Measurements from ENCODE around the gene RAD23A. TPM values are rescaled to one million over a fixed set of nuclear protein-coding genes. Genes with fewer than 3 reads are reported as not detected.

The RAD23A gene
- total and polyA plus RNA-seq, 4 donors, result 79.7 to 186 (median 117) TPM

- no peaks in the 10 kb centered on the region for H3K27me3 ChIP-seq (ENCODE audit: control insufficient read depth in 3 of 3, insufficient read depth in 3 of 3, low read length in 2 of 3)
- no peak for ATAC-seq (ENCODE audit: insufficient read depth, low FRiP score)
- TF ChIP-seq, protein P1, sequence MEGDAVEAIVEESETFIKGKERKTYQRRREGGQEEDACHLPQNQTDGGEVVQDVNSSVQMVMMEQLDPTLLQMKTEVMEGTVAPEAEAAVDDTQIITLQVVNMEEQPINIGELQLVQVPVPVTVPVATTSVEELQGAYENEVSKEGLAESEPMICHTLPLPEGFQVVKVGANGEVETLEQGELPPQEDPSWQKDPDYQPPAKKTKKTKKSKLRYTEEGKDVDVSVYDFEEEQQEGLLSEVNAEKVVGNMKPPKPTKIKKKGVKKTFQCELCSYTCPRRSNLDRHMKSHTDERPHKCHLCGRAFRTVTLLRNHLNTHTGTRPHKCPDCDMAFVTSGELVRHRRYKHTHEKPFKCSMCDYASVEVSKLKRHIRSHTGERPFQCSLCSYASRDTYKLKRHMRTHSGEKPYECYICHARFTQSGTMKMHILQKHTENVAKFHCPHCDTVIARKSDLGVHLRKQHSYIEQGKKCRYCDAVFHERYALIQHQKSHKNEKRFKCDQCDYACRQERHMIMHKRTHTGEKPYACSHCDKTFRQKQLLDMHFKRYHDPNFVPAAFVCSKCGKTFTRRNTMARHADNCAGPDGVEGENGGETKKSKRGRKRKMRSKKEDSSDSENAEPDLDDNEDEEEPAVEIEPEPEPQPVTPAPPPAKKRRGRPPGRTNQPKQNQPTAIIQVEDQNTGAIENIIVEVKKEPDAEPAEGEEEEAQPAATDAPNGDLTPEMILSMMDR (IDR thresholded peaks at IDR 0.05; ENCODE audit: control extremely low read depth, extremely low read depth), result no peak
- H3K9me3 ChIP-seq (ENCODE audit: control insufficient read depth in 4 of 4, insufficient read depth in 3 of 4, low read length in 3 of 4), result no peaks in the 10 kb centered on the region
- no peak overlapping the region for H3K27ac ChIP-seq (ENCODE audit: low read depth in 1 of 2, low read length in 1 of 2)
- H3K36me3 ChIP-seq (ENCODE audit: control insufficient read depth in 4 of 4, insufficient read depth in 4 of 4, low read length in 4 of 4), result peaks cover 10 to 30% (median 20%) of the 10 kb centered on the region in 4 donors
- no peak overlapping the region for H3K4me3 ChIP-seq
- 38 to 61% methylated on average over 7 of the region's 7 CpGs for WGBS, 2 donors
- H3K4me1 ChIP-seq (ENCODE audit: control insufficient read depth in 5 of 5, insufficient read depth in 5 of 5, low read length in 5 of 5), result peaks cover 17 to 36% (median 23%) of the 10 kb centered on the region in 5 donors
- DNase-seq, result no peak
- H3K9ac ChIP-seq (ENCODE audit: insufficient read depth in 1 of 2, low read length in 2 of 2), result no peak overlapping the region
Observed at GRCh38 chr19:12936582-12936981, 9.1 kb upstream of the RAD23A start.

DNA sequence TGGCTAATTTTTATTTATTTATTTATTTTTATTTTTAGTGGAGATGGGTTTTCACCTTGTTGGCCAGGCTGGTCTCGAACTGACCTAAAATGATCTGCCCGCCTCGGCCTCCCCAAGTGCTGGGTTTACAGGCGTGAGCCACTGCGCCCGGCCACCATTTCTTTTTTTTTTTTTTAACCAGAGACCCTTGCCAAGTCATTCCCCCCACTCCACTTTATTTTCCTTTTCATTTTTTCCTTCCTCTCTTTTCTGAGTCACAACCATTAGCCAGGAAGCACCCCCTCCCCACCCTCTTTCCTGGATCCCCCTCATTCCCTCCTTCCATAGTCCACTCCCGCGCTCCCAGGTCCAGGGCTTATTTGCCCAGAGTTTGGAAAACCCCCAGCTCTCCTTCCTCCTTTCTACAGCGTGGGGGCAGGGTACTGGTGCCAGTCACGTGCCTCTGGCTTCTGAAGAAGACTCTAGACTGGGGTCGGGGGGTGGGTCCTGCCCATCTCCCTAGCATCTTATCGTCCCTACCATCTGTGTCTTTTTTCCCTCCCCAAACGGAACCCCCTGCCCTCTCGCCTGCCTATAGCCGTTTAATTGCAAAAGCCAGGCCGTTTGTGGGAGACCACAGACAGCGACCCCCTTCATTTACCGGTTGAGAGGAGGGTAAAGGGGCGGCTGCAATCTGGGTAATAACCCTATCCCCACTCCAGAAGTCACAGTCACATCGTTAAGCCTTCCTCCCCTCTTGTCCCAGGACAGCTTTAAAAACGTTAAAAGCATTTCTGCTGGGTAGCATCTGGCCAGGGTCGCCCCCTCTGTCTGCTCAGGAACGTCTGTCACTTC lies 8.4 kb upstream of the RAD23A start:
- peak overlapping the region; percentile 24 for H3K4me3 ChIP-seq
- peak overlapping the region in 1 of 2 donors; percentile 70 for H3K9ac ChIP-seq (ENCODE audit: insufficient read depth in 1 of 2, low read length in 2 of 2)
- peaks cover 10 to 34% (median 25%) of the 10 kb centered on the region in 4 donors for H3K36me3 ChIP-seq (ENCODE audit: control insufficient read depth in 4 of 4, insufficient read depth in 4 of 4, low read length in 4 of 4)
- DNase-seq, result peak; percentile 43 to 57 (median 51)
- H3K27ac ChIP-seq (ENCODE audit: low read depth in 1 of 2, low read length in 1 of 2), result peak overlapping the region in 1 of 2 donors; percentile 52
- H3K9me3 ChIP-seq (ENCODE audit: control insufficient read depth in 4 of 4, insufficient read depth in 3 of 4, low read length in 3 of 4), result no peaks in the 10 kb centered on the region
- no peak for ATAC-seq (ENCODE audit: insufficient read depth, low FRiP score)
- 11 to 20% methylated on average over 23 of the region's 23 CpGs for WGBS, 2 donors
- no peaks in the 10 kb centered on the region for H3K27me3 ChIP-seq (ENCODE audit: control insufficient read depth in 3 of 3, insufficient read depth in 3 of 3, low read length in 2 of 3)
- H3K4me1 ChIP-seq (ENCODE audit: control insufficient read depth in 5 of 5, insufficient read depth in 5 of 5, low read length in 5 of 5), result peaks cover 14 to 35% (median 22%) of the 10 kb centered on the region in 5 donors
- TF ChIP-seq, protein P1 (IDR thresholded peaks at IDR 0.05; ENCODE audit: control extremely low read depth, extremely low read depth), result no peak

GRCh38 chr19:12937927-12938778 lies 7.5 kb upstream of the RAD23A start, which contains the start of gene CALR:
TSS of gene CALR (plus strand) at chr19:12938609. CDS start at chr19:12938680, 71 bp downstream.
- TF ChIP-seq, protein P1 (IDR thresholded peaks at IDR 0.05; ENCODE audit: control extremely low read depth, extremely low read depth), result no peak
- 0% methylated on average over 53 to 63 of the region's 63 CpGs for WGBS, 2 donors
- H3K27me3 ChIP-seq (ENCODE audit: control insufficient read depth in 3 of 3, insufficient read depth in 3 of 3, low read length in 2 of 3), result no peaks in the 10 kb centered on the region
- peaks cover 11 to 30% (median 15%) of the 10 kb centered on the region in 5 donors for H3K4me1 ChIP-seq (ENCODE audit: control insufficient read depth in 5 of 5, insufficient read depth in 5 of 5, low read length in 5 of 5)
- peak; percentile 92 for ATAC-seq (ENCODE audit: insufficient read depth, low FRiP score)
- peak; percentile 100 for DNase-seq
- H3K4me3 ChIP-seq, result peak within 1 kb of the TSS; percentile 80
- peak within 1 kb of the TSS; percentile 82 to 90 for H3K9ac ChIP-seq (ENCODE audit: insufficient read depth in 1 of 2, low read length in 2 of 2)
- H3K9me3 ChIP-seq (ENCODE audit: control insufficient read depth in 4 of 4, insufficient read depth in 3 of 4, low read length in 3 of 4), result no peaks in the 10 kb centered on the region
- H3K36me3 ChIP-seq (ENCODE audit: control insufficient read depth in 4 of 4, insufficient read depth in 4 of 4, low read length in 4 of 4), result peaks cover 10 to 36% (median 28%) of the 10 kb centered on the region in 4 donors
- H3K27ac ChIP-seq (ENCODE audit: low read depth in 1 of 2, low read length in 1 of 2), result peak within 1 kb of the TSS; percentile 86 to 90
